CD4-positive, CD25-positive, alpha-beta regulatory T cell (primary cell): ENCODE measurements around the gene PCDHA10. TPM values are rescaled to one million over a fixed set of nuclear protein-coding genes. Genes with fewer than 3 reads are reported as not detected.

Source experiments
- ATAC-seq, 2 donors: fragments of 150-1000 bp; cut with Tn5 transposase; one replicate each; pipeline ENCODE4 v1.10.0; 2021; ENCODE audit warnings: low read depth in 2 of 2, moderate number of reproducible peaks in 2 of 2, moderate library complexity in 1 of 2
- DNase-seq, 3 donors: peaks; one replicate each; pipeline versions ENCODE4 v3.0.0 to v3.0.0-alpha.2; 2012 to 2022; ENCODE audit warnings: mixed read lengths in 1 of 3
- H3K27ac ChIP-seq: one replicate; pipeline ENCODE4 v1.7.0; 2013; ENCODE audit warnings: mild to moderate bottlenecking, low read length; ENCODE audit not compliant: insufficient read depth, poor library complexity, severe bottlenecking
- H3K27me3 ChIP-seq: one replicate; pipeline ENCODE4 v1.7.0; 2013; ENCODE audit warnings: low read length; ENCODE audit not compliant: control insufficient read depth, insufficient read depth
- H3K36me3 ChIP-seq: one replicate; pipeline ENCODE4 v1.7.0; 2013; ENCODE audit warnings: mild to moderate bottlenecking, low read length, moderate library complexity; ENCODE audit not compliant: control insufficient read depth, insufficient read depth
- H3K4me1 ChIP-seq: 2 replicates; pipeline ENCODE4 v1.7.0; 2013; ENCODE audit warnings: mild to moderate bottlenecking, low read length; ENCODE audit not compliant: insufficient read depth, control insufficient read depth, poor library complexity, severe bottlenecking
- H3K4me3 ChIP-seq: one replicate; pipeline ENCODE4 v1.7.0; 2013; ENCODE audit warnings: low read depth, mild to moderate bottlenecking, low read length, moderate library complexity
- H3K9me3 ChIP-seq, 2 experiments: 1 replicate in 1 of 2; 2 replicates in 1 of 2; pipeline ENCODE4 v1.7.0; 2013; ENCODE audit warnings: low read length in 2 of 2, mild to moderate bottlenecking in 1 of 2, moderate library complexity in 1 of 2; ENCODE audit not compliant: control insufficient read depth in 2 of 2
- H3K27ac Mint-ChIP-seq, 3 donors: one replicate each; pipeline ENCODE4 v1.8.0; 2020 to 2022; ENCODE audit warnings: mild to moderate bottlenecking in 3 of 3, mixed read lengths in 3 of 3, moderate library complexity in 2 of 3
- H3K27me3 Mint-ChIP-seq: one replicate; pipeline ENCODE4 v1.8.0; 2022; ENCODE audit warnings: mild to moderate bottlenecking, mixed read lengths
- H3K36me3 Mint-ChIP-seq: one replicate; pipeline ENCODE4 v1.8.0; 2020; ENCODE audit warnings: mixed read lengths
- H3K4me1 Mint-ChIP-seq, 4 donors: one replicate each; pipeline ENCODE4 v1.8.0; 2020 to 2022; ENCODE audit warnings: mixed read lengths in 4 of 4, mild to moderate bottlenecking in 1 of 4
- H3K4me3 Mint-ChIP-seq, 4 donors: one replicate each; pipeline ENCODE4 v1.8.0; 2020 to 2022; ENCODE audit warnings: mild to moderate bottlenecking in 4 of 4, mixed read lengths in 4 of 4, moderate library complexity in 3 of 4
- H3K9me3 Mint-ChIP-seq, 7 donors: one replicate each; pipeline ENCODE4 v1.8.0; 2020 to 2022; ENCODE audit warnings: mixed read lengths in 7 of 7, mild to moderate bottlenecking in 3 of 7, moderate library complexity in 2 of 7
- polyA plus RNA-seq, 4 donors: library from polyadenylated mRNA; unstranded; fragments of 300-500 nt; fragmentation: Illumina TruSeq; gene quantifications; one replicate each; pipeline ENCODE4 v1.2.3, GENCODE V29; 2021
- total RNA-seq: library from RNA; stranded (reverse); gene quantifications from one replicate; pipeline ENCODE4 v1.2.3, GENCODE V29; 2022

The PCDHA10 gene
- total and polyA plus RNA-seq, 5 donors from 2014 or later, result not detected

DNA sequence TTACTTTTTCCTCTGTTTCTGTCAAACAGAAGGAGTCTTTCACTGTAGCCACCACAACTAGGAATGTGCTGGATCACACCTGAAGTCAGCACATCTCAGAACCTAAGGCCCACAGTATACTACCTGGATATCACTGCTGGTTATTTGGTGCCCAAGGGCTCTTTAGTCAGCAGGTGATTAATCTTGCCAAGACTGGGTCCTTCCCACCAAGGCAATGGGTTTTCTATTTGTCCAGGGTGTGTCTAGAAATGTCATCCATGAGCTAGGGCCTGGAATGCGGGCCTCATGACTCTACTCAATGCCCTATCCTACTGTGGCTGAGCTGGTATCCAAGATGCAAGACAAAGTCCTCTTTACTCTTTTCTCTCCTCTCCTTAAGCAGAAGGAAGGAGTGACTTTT, 60.6 kb downstream of the PCDHA10 start:
- Histone ChIP-seq H3K27ac (no peak overlapping the region), H3K9me3 (no peaks in the 10 kb centered on the region), H3K27me3 (no peaks in the 10 kb centered on the region), H3K4me1 (no peaks in the 10 kb centered on the region), H3K36me3 (no peaks in the 10 kb centered on the region), H3K4me3 (no peak overlapping the region)
- no peak overlapping the region for H3K4me3 Mint-ChIP-seq
- ATAC-seq (no peak), DNase-seq (no peak)
- H3K4me1 Mint-ChIP-seq, result no peaks in the 10 kb centered on the region
- no peaks in the 10 kb centered on the region for H3K27me3 Mint-ChIP-seq
- no peak overlapping the region for H3K27ac Mint-ChIP-seq
- peaks cover 0 to 17% (median 5%) of the 10 kb centered on the region in 7 donors for H3K9me3 Mint-ChIP-seq
- no peaks in the 10 kb centered on the region for H3K36me3 Mint-ChIP-seq

Other genes starting within 250 kb of the PCDHA10 start
- gene CD14, start 222.7 kb upstream of the PCDHA10 start, total RNA-seq, result not detected
- gene CD14, start 222.7 kb upstream of the PCDHA10 start, polyA plus RNA-seq, result 1 to 10 TPM; 1.3 to 2.6 (median 2.1) TPM
- 22.6 TPM for gene TMCO6, start 216.4 kb upstream of the PCDHA10 start, total RNA-seq
- gene TMCO6, start 216.4 kb upstream of the PCDHA10 start, polyA plus RNA-seq, result 10 to 100 TPM; 17.0 to 24.1 (median 18.4) TPM
- gene NDUFA2, start 208.3 kb upstream of the PCDHA10 start, total RNA-seq, result 42.6 TPM
- 100 to 1,000 TPM; 165 to 208 (median 169) TPM for gene NDUFA2, start 208.3 kb upstream of the PCDHA10 start, polyA plus RNA-seq
- gene IK, start 208.1 kb upstream of the PCDHA10 start, total RNA-seq, result 170 TPM
- gene IK, start 208.1 kb upstream of the PCDHA10 start, polyA plus RNA-seq, result 100 to 1,000 TPM; 136 to 197 (median 184) TPM
- 47.5 TPM for gene WDR55, start 191.0 kb upstream of the PCDHA10 start, total RNA-seq
- gene WDR55, start 191.0 kb upstream of the PCDHA10 start, polyA plus RNA-seq, result 10 to 100 TPM; 17.6 to 25.3 (median 19.9) TPM
- gene DND1, start 182.3 kb upstream of the PCDHA10 start, total RNA-seq, result 2.1 TPM
- not detected for gene DND1, start 182.3 kb upstream of the PCDHA10 start, polyA plus RNA-seq
- gene HARS1, start 164.5 kb upstream of the PCDHA10 start, total RNA-seq, result 56.5 TPM
- gene HARS1, start 164.5 kb upstream of the PCDHA10 start, polyA plus RNA-seq, result 10 to 100 TPM; 58.0 to 74.4 (median 60.5) TPM
- 29.8 TPM for gene HARS2, start 164.4 kb upstream of the PCDHA10 start, total RNA-seq
- gene HARS2, start 164.4 kb upstream of the PCDHA10 start, polyA plus RNA-seq, result 10 to 100 TPM; 20.7 to 24.4 (median 22.2) TPM
- 48.5 TPM for gene ZMAT2, start 155.4 kb upstream of the PCDHA10 start, total RNA-seq
- gene ZMAT2, start 155.4 kb upstream of the PCDHA10 start, polyA plus RNA-seq, result 10 to 100 TPM; 81.8 to 97.5 (median 90.9) TPM
- not detected for gene PCDHA1, start 69.8 kb upstream of the PCDHA10 start, total RNA-seq
- gene PCDHA1, start 69.8 kb upstream of the PCDHA10 start, polyA plus RNA-seq, result not detected
- gene PCDHA2, start 61.0 kb upstream of the PCDHA10 start, total RNA-seq, result not detected
- not detected for gene PCDHA2, start 61.0 kb upstream of the PCDHA10 start, polyA plus RNA-seq
- not detected for gene PCDHA3, start 54.8 kb upstream of the PCDHA10 start, total RNA-seq
- gene PCDHA3, start 54.8 kb upstream of the PCDHA10 start, polyA plus RNA-seq, result not detected
- not detected for gene PCDHA4, start 48.8 kb upstream of the PCDHA10 start, total RNA-seq
- gene PCDHA4, start 48.8 kb upstream of the PCDHA10 start, polyA plus RNA-seq, result not detected
- gene PCDHA5, start 34.3 kb upstream of the PCDHA10 start, total RNA-seq, result not detected
- gene PCDHA5, start 34.3 kb upstream of the PCDHA10 start, polyA plus RNA-seq, result not detected
- not detected for gene PCDHA6, start 27.9 kb upstream of the PCDHA10 start, total RNA-seq
- gene PCDHA6, start 27.9 kb upstream of the PCDHA10 start, polyA plus RNA-seq, result not detected
- not detected for gene PCDHA7, start 21.6 kb upstream of the PCDHA10 start, total RNA-seq
- not detected for gene PCDHA7, start 21.6 kb upstream of the PCDHA10 start, polyA plus RNA-seq
- not detected for gene PCDHA8, start 14.7 kb upstream of the PCDHA10 start, total RNA-seq
- not detected for gene PCDHA8, start 14.7 kb upstream of the PCDHA10 start, polyA plus RNA-seq
- not detected for gene PCDHA9, start 7.5 kb upstream of the PCDHA10 start, total RNA-seq
- gene PCDHA9, start 7.5 kb upstream of the PCDHA10 start, polyA plus RNA-seq, result not detected
- not detected for gene PCDHA11, start 13.1 kb downstream of the PCDHA10 start, total RNA-seq
- gene PCDHA11, start 13.1 kb downstream of the PCDHA10 start, polyA plus RNA-seq, result not detected
- not detected for gene PCDHA12, start 19.4 kb downstream of the PCDHA10 start, total RNA-seq
- not detected for gene PCDHA12, start 19.4 kb downstream of the PCDHA10 start, polyA plus RNA-seq
- gene PCDHA13, start 26.2 kb downstream of the PCDHA10 start, total RNA-seq, result not detected
- not detected for gene PCDHA13, start 26.2 kb downstream of the PCDHA10 start, polyA plus RNA-seq
- gene PCDHAC1, start 70.4 kb downstream of the PCDHA10 start, total RNA-seq, result not detected
- gene PCDHAC1, start 70.4 kb downstream of the PCDHA10 start, polyA plus RNA-seq, result not detected
- gene PCDHAC2, start 110.6 kb downstream of the PCDHA10 start, total RNA-seq, result not detected
- gene PCDHAC2, start 110.6 kb downstream of the PCDHA10 start, polyA plus RNA-seq, result not detected
- not detected for gene PCDHB1, start 195.5 kb downstream of the PCDHA10 start, total RNA-seq
- gene PCDHB1, start 195.5 kb downstream of the PCDHA10 start, polyA plus RNA-seq, result not detected
- gene PCDHB2, start 238.7 kb downstream of the PCDHA10 start, total RNA-seq, result not detected
- not detected for gene PCDHB2, start 238.7 kb downstream of the PCDHA10 start, polyA plus RNA-seq
- not detected for gene PCDHB3, start 244.6 kb downstream of the PCDHA10 start, total RNA-seq
- gene PCDHB3, start 244.6 kb downstream of the PCDHA10 start, polyA plus RNA-seq, result not detected